ENCODE results near the gene DOP1A.
A peak's percentile ranks its signal among the peaks of the same experiment; 100 is the strongest.

DOP1A gene, protein sequence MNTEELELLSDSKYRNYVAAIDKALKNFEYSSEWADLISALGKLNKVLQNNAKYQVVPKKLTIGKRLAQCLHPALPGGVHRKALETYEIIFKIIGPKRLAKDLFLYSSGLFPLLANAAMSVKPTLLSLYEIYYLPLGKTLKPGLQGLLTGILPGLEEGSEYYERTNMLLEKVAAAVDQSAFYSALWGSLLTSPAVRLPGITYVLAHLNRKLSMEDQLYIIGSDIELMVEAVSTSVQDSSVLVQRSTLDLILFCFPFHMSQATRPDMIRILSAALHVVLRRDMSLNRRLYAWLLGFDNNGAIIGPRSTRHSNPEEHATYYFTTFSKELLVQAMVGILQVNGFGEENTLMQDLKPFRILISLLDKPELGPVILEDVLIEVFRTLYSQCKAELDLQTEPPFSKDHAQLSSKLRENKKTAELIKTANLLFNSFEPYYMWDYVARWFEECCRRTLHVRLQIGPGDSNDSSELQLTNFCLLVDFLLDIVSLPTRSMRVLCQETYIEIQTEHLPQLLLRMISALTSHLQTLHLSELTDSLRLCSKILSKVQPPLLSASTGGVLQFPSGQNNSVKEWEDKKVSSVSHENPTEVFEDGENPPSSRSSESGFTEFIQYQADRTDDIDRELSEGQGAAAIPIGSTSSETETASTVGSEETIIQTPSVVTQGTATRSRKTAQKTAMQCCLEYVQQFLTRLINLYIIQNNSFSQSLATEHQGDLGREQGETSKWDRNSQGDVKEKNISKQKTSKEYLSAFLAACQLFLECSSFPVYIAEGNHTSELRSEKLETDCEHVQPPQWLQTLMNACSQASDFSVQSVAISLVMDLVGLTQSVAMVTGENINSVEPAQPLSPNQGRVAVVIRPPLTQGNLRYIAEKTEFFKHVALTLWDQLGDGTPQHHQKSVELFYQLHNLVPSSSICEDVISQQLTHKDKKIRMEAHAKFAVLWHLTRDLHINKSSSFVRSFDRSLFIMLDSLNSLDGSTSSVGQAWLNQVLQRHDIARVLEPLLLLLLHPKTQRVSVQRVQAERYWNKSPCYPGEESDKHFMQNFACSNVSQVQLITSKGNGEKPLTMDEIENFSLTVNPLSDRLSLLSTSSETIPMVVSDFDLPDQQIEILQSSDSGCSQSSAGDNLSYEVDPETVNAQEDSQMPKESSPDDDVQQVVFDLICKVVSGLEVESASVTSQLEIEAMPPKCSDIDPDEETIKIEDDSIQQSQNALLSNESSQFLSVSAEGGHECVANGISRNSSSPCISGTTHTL (N-terminal part only)

GRCh38 chr6:83067448-83068439, at the start of gene DOP1A:
Gene DOP1A, plus strand, starts transcription at chr6:83067671. Its CDS starts 29,307 bp downstream, at chr6:83096978.
- CTCF ChIA-PET, result interaction anchor here (0.7 to 10.8 kb wide), 76 partner anchors 7 to 1153 kb away, joined by 3 to 493 read pairs (median 8); partner anchors contain the start of genes IBTK and PRSS35
- peak; percentile 44 for DNase-seq (ENCODE audit: low read depth, low spot score)
- POLR2A ChIA-PET, result interaction anchor here (0.8 to 1.4 kb wide), 3 partner anchors 126 to 445 kb away, joined by 3 to 6 read pairs (median 4); partner anchors contain the start of genes PGM3, PRSS35 and RWDD2A
- peak within 1 kb of the TSS; percentile 87 for H3K4me3 ChIP-seq (ENCODE audit: low read depth, low read length)
- TF ChIP-seq, protein P1, sequence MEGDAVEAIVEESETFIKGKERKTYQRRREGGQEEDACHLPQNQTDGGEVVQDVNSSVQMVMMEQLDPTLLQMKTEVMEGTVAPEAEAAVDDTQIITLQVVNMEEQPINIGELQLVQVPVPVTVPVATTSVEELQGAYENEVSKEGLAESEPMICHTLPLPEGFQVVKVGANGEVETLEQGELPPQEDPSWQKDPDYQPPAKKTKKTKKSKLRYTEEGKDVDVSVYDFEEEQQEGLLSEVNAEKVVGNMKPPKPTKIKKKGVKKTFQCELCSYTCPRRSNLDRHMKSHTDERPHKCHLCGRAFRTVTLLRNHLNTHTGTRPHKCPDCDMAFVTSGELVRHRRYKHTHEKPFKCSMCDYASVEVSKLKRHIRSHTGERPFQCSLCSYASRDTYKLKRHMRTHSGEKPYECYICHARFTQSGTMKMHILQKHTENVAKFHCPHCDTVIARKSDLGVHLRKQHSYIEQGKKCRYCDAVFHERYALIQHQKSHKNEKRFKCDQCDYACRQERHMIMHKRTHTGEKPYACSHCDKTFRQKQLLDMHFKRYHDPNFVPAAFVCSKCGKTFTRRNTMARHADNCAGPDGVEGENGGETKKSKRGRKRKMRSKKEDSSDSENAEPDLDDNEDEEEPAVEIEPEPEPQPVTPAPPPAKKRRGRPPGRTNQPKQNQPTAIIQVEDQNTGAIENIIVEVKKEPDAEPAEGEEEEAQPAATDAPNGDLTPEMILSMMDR (IDR thresholded peaks at IDR 0.05; ENCODE audit: insufficient read depth, low read length, missing control alignments), result peak; percentile 95

- POLR2A ChIA-PET, result no interaction called here
- no peak overlapping the region for H3K4me3 ChIP-seq (ENCODE audit: low read depth, low read length)
- CTCF ChIA-PET, result no interaction called here
- TF ChIP-seq, protein P1 (IDR thresholded peaks at IDR 0.05; ENCODE audit: insufficient read depth, low read length, missing control alignments), result no peak
- DNase-seq (ENCODE audit: low read depth, low spot score), result no peak
Observed at GRCh38 chr6:83019741-83020140, 47.7 kb upstream of the DOP1A start.

DNA sequence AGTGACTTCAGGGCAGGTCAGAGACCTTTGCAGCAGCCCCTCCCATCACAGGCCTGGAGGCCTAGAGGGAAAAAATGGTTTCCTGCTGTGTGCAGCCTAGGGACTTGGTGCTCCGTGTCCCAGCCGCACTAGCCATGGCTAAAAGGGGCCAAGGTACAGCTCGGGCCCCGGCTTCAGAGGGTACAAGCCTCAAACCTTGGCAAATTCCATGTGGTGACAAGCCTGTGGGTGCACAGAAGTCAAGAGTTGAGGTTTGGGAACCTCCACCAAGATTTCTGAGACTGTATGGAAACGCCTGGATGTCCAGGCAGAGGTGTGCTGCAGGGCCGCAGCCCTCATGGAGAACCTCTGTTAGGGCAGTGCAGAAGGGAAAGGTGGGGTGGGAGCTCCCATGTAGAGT, 35.8 kb upstream of the DOP1A start:
- DNase-seq (ENCODE audit: low read depth, low spot score), result no peak
- H3K4me3 ChIP-seq (ENCODE audit: low read depth, low read length), result no peak overlapping the region
- ChIA-PET CTCF (interaction anchor here (1.0 to 1.2 kb wide), 2 partner anchors 34 to 36 kb away, joined by 4 read pairs; partner anchors contain the start of genes DOP1A and UBE3D), POLR2A (no interaction called here)
- TF ChIP-seq, protein P1 (IDR thresholded peaks at IDR 0.05; ENCODE audit: insufficient read depth, low read length, missing control alignments), result no peak

DNA sequence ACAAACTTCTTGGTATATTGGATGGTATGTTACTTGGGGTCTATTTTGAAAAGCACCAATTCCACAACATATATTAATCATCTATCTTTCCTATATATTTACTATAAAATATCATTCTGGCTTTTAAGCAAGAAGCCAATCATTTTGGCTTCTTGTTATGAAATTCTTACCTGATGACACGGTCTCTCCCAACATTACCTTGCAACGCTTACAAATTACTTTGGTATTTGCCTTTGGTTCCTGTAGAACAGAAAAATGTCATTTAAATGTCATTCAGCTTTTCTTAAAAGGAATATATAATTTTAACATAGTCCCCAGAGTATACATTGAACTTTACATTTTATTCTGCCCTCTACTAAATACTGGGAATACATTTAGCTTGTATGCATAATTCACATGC, 29.2 kb upstream of the DOP1A start:
- H3K4me3 ChIP-seq (ENCODE audit: low read depth, low read length), result no peak overlapping the region
- DNase-seq (ENCODE audit: low read depth, low spot score), result no peak
- ChIA-PET POLR2A (no interaction called here), CTCF (interaction anchor here (1.1 to 4.2 kb wide), 2 partner anchors 19 to 28 kb away, joined by 4 to 17 read pairs; partner anchors contain the start of gene UBE3D)
- TF ChIP-seq, protein P1 (IDR thresholded peaks at IDR 0.05; ENCODE audit: insufficient read depth, low read length, missing control alignments), result no peak

GRCh38 chr6:83042467-83043053, 24.9 kb upstream of the DOP1A start:
- H3K4me3 ChIP-seq (ENCODE audit: low read depth, low read length), result no peak overlapping the region
- no peak for DNase-seq (ENCODE audit: low read depth, low spot score)
- POLR2A ChIA-PET, result no interaction called here
- TF ChIP-seq, protein P1 (IDR thresholded peaks at IDR 0.05; ENCODE audit: insufficient read depth, low read length, missing control alignments), result no peak
- CTCF ChIA-PET, result interaction anchor here (1.5 to 1.7 kb wide), 2 partner anchors 12 to 23 kb away, joined by 5 to 6 read pairs; partner anchors contain the start of gene UBE3D

All from AG04449 (cell line).